Prostate gland (tissue), 2 donors: ENCODE data around the gene CIP2A.

Experiments
- POLR2AphosphoS5 ChIP-seq: sonication (generic); formaldehyde crosslinking; IDR thresholded peaks from one replicate; pipeline ENCODE4 v1.6.1; 2017; ENCODE audit warnings: antibody characterized with exemption
- TF ChIP-seq, protein P1 (sequence below), 4 experiments: fragments of 200-600 bp in 2 of 4; fragments of 450-650 bp in 2 of 4; sonication (generic) in 2 of 4; IDR thresholded peaks; 1 replicate in 3 of 4; 2 replicates in 1 of 4; pipeline ENCODE4 v1.5.1; 2016 to 2019; ENCODE audit warnings: antibody characterized with exemption in 4 of 4, mild to moderate bottlenecking in 2 of 4, moderate library complexity in 2 of 4

DNA sequence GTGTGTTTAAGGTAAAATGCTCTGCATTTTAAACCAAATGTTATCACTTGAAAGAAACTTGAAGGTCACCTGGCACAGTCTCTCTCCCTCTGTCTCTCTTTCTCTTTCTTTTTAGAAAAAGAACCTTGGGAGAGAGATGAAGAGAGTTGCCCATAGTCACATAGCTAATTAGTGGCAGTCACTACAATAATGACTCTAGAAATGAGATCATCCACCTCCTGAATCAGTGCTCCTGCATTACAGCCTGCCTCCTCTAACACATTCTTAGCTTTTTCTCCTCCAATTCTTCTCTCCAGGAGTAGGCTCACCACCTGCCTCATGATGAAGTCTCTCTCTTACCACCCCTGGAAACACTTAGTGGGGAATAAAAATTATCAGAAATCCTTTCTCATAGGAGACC lies 81.3 kb downstream of the CIP2A start:
- TF ChIP-seq POLR2AphosphoS5, result no peak
- TF ChIP-seq, protein P1, sequence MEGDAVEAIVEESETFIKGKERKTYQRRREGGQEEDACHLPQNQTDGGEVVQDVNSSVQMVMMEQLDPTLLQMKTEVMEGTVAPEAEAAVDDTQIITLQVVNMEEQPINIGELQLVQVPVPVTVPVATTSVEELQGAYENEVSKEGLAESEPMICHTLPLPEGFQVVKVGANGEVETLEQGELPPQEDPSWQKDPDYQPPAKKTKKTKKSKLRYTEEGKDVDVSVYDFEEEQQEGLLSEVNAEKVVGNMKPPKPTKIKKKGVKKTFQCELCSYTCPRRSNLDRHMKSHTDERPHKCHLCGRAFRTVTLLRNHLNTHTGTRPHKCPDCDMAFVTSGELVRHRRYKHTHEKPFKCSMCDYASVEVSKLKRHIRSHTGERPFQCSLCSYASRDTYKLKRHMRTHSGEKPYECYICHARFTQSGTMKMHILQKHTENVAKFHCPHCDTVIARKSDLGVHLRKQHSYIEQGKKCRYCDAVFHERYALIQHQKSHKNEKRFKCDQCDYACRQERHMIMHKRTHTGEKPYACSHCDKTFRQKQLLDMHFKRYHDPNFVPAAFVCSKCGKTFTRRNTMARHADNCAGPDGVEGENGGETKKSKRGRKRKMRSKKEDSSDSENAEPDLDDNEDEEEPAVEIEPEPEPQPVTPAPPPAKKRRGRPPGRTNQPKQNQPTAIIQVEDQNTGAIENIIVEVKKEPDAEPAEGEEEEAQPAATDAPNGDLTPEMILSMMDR (IDR thresholded peaks at IDR 0.05), result no peak
